ENCODE results near the gene CDC42EP4.

The CDC42EP4 gene

GRCh38 chr17:73297934-73298861 lies 13.6 kb downstream of the CDC42EP4 start:
- no peak for DNase-seq (ENCODE audit: low read depth)

- no peak for DNase-seq (ENCODE audit: low read depth)
These were observed 18.3 kb downstream of the CDC42EP4 start for GRCh38 chr17:73293480-73293911.

GRCh38 chr17:73293031-73293430 lies 18.8 kb downstream of the CDC42EP4 start:
- DNase-seq (ENCODE audit: low read depth) = no peak

- DNase-seq (ENCODE audit: low read depth) = no peak
These were observed 19.7 kb downstream of the CDC42EP4 start for GRCh38 chr17:73292031-73292531.

- DNase-seq (ENCODE audit: low read depth) = no peak
These were observed 20.5 kb downstream of the CDC42EP4 start for GRCh38 chr17:73291260-73291801.

GRCh38 chr17:73290399-73291259 lies 21.2 kb downstream of the CDC42EP4 start:
- DNase-seq (ENCODE audit: low read depth) = no peak

- DNase-seq (ENCODE audit: low read depth) = no peak
These were observed 22.1 kb downstream of the CDC42EP4 start for GRCh38 chr17:73289549-73290254.

GRCh38 chr17:73288534-73289302 lies 23.1 kb downstream of the CDC42EP4 start:
- no peak for DNase-seq (ENCODE audit: low read depth)

GRCh38 chr17:73286863-73287296 lies 24.9 kb downstream of the CDC42EP4 start:
- DNase-seq (ENCODE audit: low read depth) = no peak

GRCh38 chr17:73285916-73286862 lies 25.6 kb downstream of the CDC42EP4 start:
- no peak for DNase-seq (ENCODE audit: low read depth)

GRCh38 chr17:73285603-73285908 lies 26.2 kb downstream of the CDC42EP4 start:
- no peak for DNase-seq (ENCODE audit: low read depth)

GRCh38 chr17:73284906-73285602 lies 26.7 kb downstream of the CDC42EP4 start:
- no peak for DNase-seq (ENCODE audit: low read depth)

GRCh38 chr17:73284354-73284753 lies 27.4 kb downstream of the CDC42EP4 start:
- DNase-seq (ENCODE audit: low read depth) = no peak

GRCh38 chr17:73283841-73284282 lies 27.9 kb downstream of the CDC42EP4 start:
- DNase-seq (ENCODE audit: low read depth) = no peak

GRCh38 chr17:73283250-73283649 lies 28.6 kb downstream of the CDC42EP4 start:
- DNase-seq (ENCODE audit: low read depth) = no peak

GRCh38 chr17:73282629-73283028 lies 29.2 kb downstream of the CDC42EP4 start:
- no peak for DNase-seq (ENCODE audit: low read depth)

GRCh38 chr17:73281928-73282327 lies 29.9 kb downstream of the CDC42EP4 start:
- DNase-seq (ENCODE audit: low read depth) = no peak

GRCh38 chr17:73280191-73280590 lies 31.6 kb downstream of the CDC42EP4 start:
- DNase-seq (ENCODE audit: low read depth) = no peak

- no peak for DNase-seq (ENCODE audit: low read depth)
These were observed 32.1 kb downstream of the CDC42EP4 start for GRCh38 chr17:73279704-73280103.
